ENCODE measurements around the gene C1QTNF1. TPM values are rescaled to one million over a fixed set of nuclear protein-coding genes. Genes with fewer than 3 reads are reported as not detected.
"Not testable (repeated sequence)": the region's sequence is repeated elsewhere in the genome, so short reads cannot be mapped to it uniquely, and the experiment has no call there.

The C1QTNF1 gene
- total RNA-seq, 3 donors from 2014 or later = 0.29 to 0.41 (median 0.38) TPM

GRCh38 chr17:79073706-79074088 lies 49.7 kb downstream of the C1QTNF1 start:
- H3K36me3 Mint-ChIP-seq (ENCODE audit: insufficient read depth) = no peaks in the 10 kb centered on the region
- peaks cover 15% of the 10 kb centered on the region for H3K4me1 Mint-ChIP-seq (ENCODE audit: low read depth)
- no peak overlapping the region for H3K4me3 Mint-ChIP-seq
- ATAC-seq (no peak), DNase-seq (no peak)
- no peaks in the 10 kb centered on the region for H3K9me3 Mint-ChIP-seq
- peaks cover 3% of the 10 kb centered on the region for H3K27me3 Mint-ChIP-seq (ENCODE audit: low read depth)

- H3K27me3 Mint-ChIP-seq (ENCODE audit: low read depth); ATAC-seq; H3K9me3 Mint-ChIP-seq; H3K36me3 Mint-ChIP-seq (ENCODE audit: insufficient read depth); DNase-seq: not testable (repeated sequence)
- Mint-ChIP-seq H3K4me3 (peak overlapping the region; percentile 74), H3K4me1 (ENCODE audit: low read depth) (peaks cover 15% of the 10 kb centered on the region)
Observed at GRCh38 chr17:79074121-79074648, 50.2 kb downstream of the C1QTNF1 start.

- Mint-ChIP-seq H3K9me3 (no peaks in the 10 kb centered on the region), H3K36me3 (ENCODE audit: insufficient read depth) (peaks cover 6% of the 10 kb centered on the region), H3K4me3 (peak within 1 kb of the TSS; percentile 84), H3K27me3 (ENCODE audit: low read depth) (peaks cover 3% of the 10 kb centered on the region), H3K4me1 (ENCODE audit: low read depth) (peaks cover 15% of the 10 kb centered on the region)
- ATAC-seq (peak; percentile 97 to 98), DNase-seq (peak; percentile 84)
Observed at GRCh38 chr17:79074649-79075445, 50.9 kb downstream of the C1QTNF1 start, which contains the start of gene ENGASE. TSS of gene ENGASE (plus strand) at chr17:79074824. CDS start at chr17:79074945, 121 bp downstream.

- Mint-ChIP-seq H3K36me3 (ENCODE audit: insufficient read depth) (peaks cover 9% of the 10 kb centered on the region), H3K9me3 (no peaks in the 10 kb centered on the region), H3K4me3 (peak overlapping the region; percentile 84), H3K4me1 (ENCODE audit: low read depth) (peaks cover 15% of the 10 kb centered on the region), H3K27me3 (ENCODE audit: low read depth) (peaks cover 1% of the 10 kb centered on the region)
- ATAC-seq = peak; percentile 30 to 38
- DNase-seq = no peak
Observed at GRCh38 chr17:79075446-79075750, 51.4 kb downstream of the C1QTNF1 start.

GRCh38 chr17:79075861-79076406 lies 52.0 kb downstream of the C1QTNF1 start:
- no peak for ATAC-seq
- Mint-ChIP-seq H3K9me3 (no peaks in the 10 kb centered on the region), H3K4me3 (peak overlapping the region; percentile 84), H3K27me3 (ENCODE audit: low read depth) (no peaks in the 10 kb centered on the region), H3K36me3 (ENCODE audit: insufficient read depth) (peaks cover 15% of the 10 kb centered on the region), H3K4me1 (ENCODE audit: low read depth) (peaks cover 15% of the 10 kb centered on the region)
- no peak for DNase-seq

GRCh38 chr17:79077587-79077986 lies 53.6 kb downstream of the C1QTNF1 start:
- no peak overlapping the region for H3K4me3 Mint-ChIP-seq
- no peak for DNase-seq
- no peak for ATAC-seq
- H3K27me3 Mint-ChIP-seq (ENCODE audit: low read depth) = no peaks in the 10 kb centered on the region
- peaks cover 15% of the 10 kb centered on the region for H3K4me1 Mint-ChIP-seq (ENCODE audit: low read depth)
- no peaks in the 10 kb centered on the region for H3K9me3 Mint-ChIP-seq
- peaks cover 18% of the 10 kb centered on the region for H3K36me3 Mint-ChIP-seq (ENCODE audit: insufficient read depth)

- H3K9me3 Mint-ChIP-seq = no peaks in the 10 kb centered on the region
- no peak for DNase-seq
- H3K4me1 Mint-ChIP-seq (ENCODE audit: low read depth) = peaks cover 15% of the 10 kb centered on the region
- H3K36me3 Mint-ChIP-seq (ENCODE audit: insufficient read depth) = peaks cover 18% of the 10 kb centered on the region
- H3K27me3 Mint-ChIP-seq (ENCODE audit: low read depth) = no peaks in the 10 kb centered on the region
- no peak overlapping the region for H3K4me3 Mint-ChIP-seq
- no peak for ATAC-seq
Observed at GRCh38 chr17:79078476-79079190, 54.7 kb downstream of the C1QTNF1 start.

GRCh38 chr17:79079421-79080200 lies 55.6 kb downstream of the C1QTNF1 start:
- no peak for DNase-seq
- Mint-ChIP-seq H3K36me3 (ENCODE audit: insufficient read depth) (peaks cover 22% of the 10 kb centered on the region), H3K4me1 (ENCODE audit: low read depth) (peaks cover 12% of the 10 kb centered on the region), H3K4me3 (no peak overlapping the region), H3K27me3 (ENCODE audit: low read depth) (no peaks in the 10 kb centered on the region), H3K9me3 (no peaks in the 10 kb centered on the region)
- ATAC-seq = no peak

GRCh38 chr17:79080349-79080748 lies 56.4 kb downstream of the C1QTNF1 start:
- no peaks in the 10 kb centered on the region for H3K9me3 Mint-ChIP-seq
- peaks cover 10% of the 10 kb centered on the region for H3K4me1 Mint-ChIP-seq (ENCODE audit: low read depth)
- no peaks in the 10 kb centered on the region for H3K27me3 Mint-ChIP-seq (ENCODE audit: low read depth)
- no peak for ATAC-seq
- H3K4me3 Mint-ChIP-seq = no peak overlapping the region
- H3K36me3 Mint-ChIP-seq (ENCODE audit: insufficient read depth) = peaks cover 22% of the 10 kb centered on the region
- DNase-seq = no peak

GRCh38 chr17:79080761-79081290 lies 56.9 kb downstream of the C1QTNF1 start:
- Mint-ChIP-seq H3K4me1 (ENCODE audit: low read depth) (peaks cover 5% of the 10 kb centered on the region), H3K4me3 (no peak overlapping the region), H3K9me3 (no peaks in the 10 kb centered on the region), H3K36me3 (ENCODE audit: insufficient read depth) (peaks cover 22% of the 10 kb centered on the region), H3K27me3 (ENCODE audit: low read depth) (no peaks in the 10 kb centered on the region)
- no peak for DNase-seq
- no peak for ATAC-seq

- no peak for ATAC-seq
- H3K4me1 Mint-ChIP-seq (ENCODE audit: low read depth) = no peaks in the 10 kb centered on the region
- H3K36me3 Mint-ChIP-seq (ENCODE audit: insufficient read depth) = peaks cover 23% of the 10 kb centered on the region
- no peaks in the 10 kb centered on the region for H3K9me3 Mint-ChIP-seq
- no peak for DNase-seq
- H3K4me3 Mint-ChIP-seq = no peak overlapping the region
- no peaks in the 10 kb centered on the region for H3K27me3 Mint-ChIP-seq (ENCODE audit: low read depth)
Observed at GRCh38 chr17:79081571-79082276, 57.8 kb downstream of the C1QTNF1 start.

GRCh38 chr17:79082311-79083190 lies 58.6 kb downstream of the C1QTNF1 start:
- ATAC-seq = peak in 1 of 2 donors; percentile 64
- Mint-ChIP-seq H3K4me1 (ENCODE audit: low read depth) (no peaks in the 10 kb centered on the region), H3K27me3 (ENCODE audit: low read depth) (no peaks in the 10 kb centered on the region), H3K9me3 (no peaks in the 10 kb centered on the region), H3K4me3 (no peak overlapping the region), H3K36me3 (ENCODE audit: insufficient read depth) (peaks cover 26% of the 10 kb centered on the region)
- DNase-seq = peak; percentile 33
